GM12878 (cell line): ENCODE measurements around the gene RFPL2. TPM values are rescaled to one million over a fixed set of nuclear protein-coding genes. Genes with fewer than 3 reads are reported as not detected.

ENCODE experiments used
- ATAC-seq: fragments of 200-7000 bp; cut with Tn5 transposase; 3 replicates; pipeline ENCODE4 v1.9.1; 2020; ENCODE audit warnings: mild to moderate bottlenecking, moderate library complexity
- BruUV-seq: library from RNA; stranded (reverse); fragments of 400-500 nt; replicated peaks from 2 replicates; lab custom pipeline; 2021; lab: Mats Ljungman, UMichigan
- CTCF ChIA-PET: fragments of 300-600 bp; sonication (Branson Sonifier 250); formaldehyde crosslinking; extraction: SDS; loops from one replicate; lab custom pipeline; 2021; ENCODE audit warnings: inconsistent platforms; lab: Yijun Ruan, JAX
- POLR2A ChIA-PET: fragments of 350-600 bp; formaldehyde crosslinking; extraction: SDS; loops from one replicate; lab custom pipeline; 2021; ENCODE audit warnings: inconsistent platforms; lab: Charles Lee
- RAD21 ChIA-PET: fragments of 300-600 bp; sonication (Branson Sonifier 250); formaldehyde crosslinking; loops from one replicate; lab custom pipeline; 2023; ENCODE audit warnings: antibody characterized with exemption; ENCODE audit not compliant: unreplicated experiment; lab: Charles Lee
- SMC1A ChIA-PET: fragments of 300-600 bp; sonication (Branson Sonifier 250); formaldehyde crosslinking; loops from one replicate; lab custom pipeline; 2023; ENCODE audit not compliant: unreplicated experiment, uncharacterized antibody; lab: Charles Lee
- DNase-seq: peaks from one replicate; pipeline ENCODE4 v3.0.0-alpha.2; 2011; ENCODE audit warnings: low read depth, low spot score
- FAIRE-seq: peaks from 3 replicates; lab custom pipeline; 2011; peaks lifted over from hg19 to GRCh38; lab: Jason Lieb, UNC
- H2AFZ ChIP-seq: 2 replicates; pipeline ENCODE4 v1.6.0; 2011; ENCODE audit warnings: low read depth, low read length, control low read depth; ENCODE audit not compliant: control insufficient read depth
- H3K27ac ChIP-seq: 2 replicates; pipeline ENCODE4 v1.5.1; 2011; ENCODE audit warnings: control low read depth; ENCODE audit not compliant: control insufficient read depth, insufficient read depth
- H3K27me3 ChIP-seq, 2 experiments: replicated peaks in 1 of 2; 2 replicates each; pipeline versions ENCODE4 v1.6.0 to v1.6.1; 2011; ENCODE audit warnings: low read length in 1 of 2; ENCODE audit not compliant: control insufficient read depth in 2 of 2, insufficient read depth in 2 of 2
- H3K36me3 ChIP-seq, 2 experiments: 2 replicates each; pipeline ENCODE4 v1.5.1; 2011; ENCODE audit warnings: low read length in 1 of 2; ENCODE audit not compliant: control insufficient read depth in 2 of 2, insufficient read depth in 2 of 2
- H3K4me1 ChIP-seq: 2 replicates; pipeline ENCODE4 v1.6.1; 2011; ENCODE audit warnings: mild to moderate bottlenecking, low read length, moderate library complexity, mixed read lengths; ENCODE audit not compliant: control insufficient read depth, insufficient read depth
- H3K4me2 ChIP-seq: 2 replicates; pipeline ENCODE4 v1.6.0; 2011; ENCODE audit warnings: control low read depth; ENCODE audit not compliant: control insufficient read depth, insufficient read depth
- H3K4me3 ChIP-seq: fragments of 200-600 bp; sonication (generic); 2 replicates; pipeline ENCODE4 v1.5.1; 2016
- H3K79me2 ChIP-seq: 2 replicates; pipeline ENCODE4 v1.6.0; 2011; ENCODE audit warnings: low read length; ENCODE audit not compliant: control insufficient read depth, insufficient read depth
- H3K9ac ChIP-seq: 2 replicates; pipeline ENCODE4 v1.8.0; 2011; ENCODE audit warnings: low read length, control low read depth, mixed read lengths; ENCODE audit not compliant: control insufficient read depth, insufficient read depth
- H3K9me3 ChIP-seq: replicated peaks from 3 replicates; pipeline ENCODE4 v1.5.1; 2011; ENCODE audit warnings: mild to moderate bottlenecking, low read length; ENCODE audit not compliant: control insufficient read depth, insufficient read depth
- H4K20me1 ChIP-seq: 2 replicates; pipeline ENCODE4 v1.6.0; 2011; ENCODE audit not compliant: control insufficient read depth, insufficient read depth
- ETV6 ChIP-seq, 2 experiments: fragments of 450-650 bp in 1 of 2; IDR thresholded peaks in 1 of 2; conservative IDR thresholded peaks in 1 of 2; 2 replicates each; pipeline ENCODE4 v1.6.1; 2014; ENCODE audit warnings: antibody characterized with exemption in 1 of 2, borderline replicate concordance in 1 of 2, low read depth in 1 of 2, mild to moderate bottlenecking in 1 of 2, moderate library complexity in 1 of 2
- IRF5 ChIP-seq: fragments of 450-650 bp; IDR thresholded peaks from 2 replicates; pipeline ENCODE4 v1.6.1; 2017; ENCODE audit warnings: borderline replicate concordance
- RBBP5 ChIP-seq: fragments of 200-600 bp; sonication (generic); conservative IDR thresholded peaks from 2 replicates; pipeline ENCODE4 v1.6.1; 2016
- RCOR1 ChIP-seq: conservative IDR thresholded peaks from 2 replicates; pipeline ENCODE4 v1.6.1; 2012; ENCODE audit warnings: low read depth, low read length, improper control_type of control experiment
- SMC3 ChIP-seq: IDR thresholded peaks from 2 replicates; pipeline ENCODE4 v1.6.1; 2011; ENCODE audit warnings: low read length, improper control_type of control experiment, borderline replicate concordance
- STAT1 ChIP-seq: fragments of 450-650 bp; conservative IDR thresholded peaks from 2 replicates; pipeline ENCODE4 v1.6.1; 2014; ENCODE audit warnings: antibody characterized with exemption, mild to moderate bottlenecking
- WGBS: methylation state at CpG from one replicate; pipeline ENCODE4 v1.1.6; 2016; ENCODE audit warnings: low lambda C conversion rate; ENCODE audit not compliant: insufficient replicate concordance, insufficient coverage; ENCODE audit errors: missing lambda C conversion rate; 5-methylcytosine and 5-hydroxymethylcytosine counted together
- in situ Hi-C: fragments of 300-500 bp; cut with MboI; formaldehyde crosslinking; loops from 9 replicates; pipeline ENCODE4 v1.14.3; 2018; ENCODE audit warnings: mixed read lengths
- intact Hi-C: fragments of 100-400 bp; cut with micrococcal nuclease; formaldehyde crosslinking; loops from one replicate; pipeline ENCODE4 v1.14.2; 2022; ENCODE audit not compliant: unreplicated experiment
- polyA plus RNA-seq, 11 experiments: library from polyadenylated mRNA; depleted of rRNA in 4 of 11; unstranded in 6 of 11; stranded (reverse) in 5 of 11; fragments of >200 nt; fragmentation: Nextera tagmentation in 4 of 11; fragmentation: Illumina TruSeq in 1 of 11; extraction: Ambion mirVana in 4 of 11; extraction: Trizol in 1 of 11; gene quantifications; 1 replicate in 1 of 11; 2 replicates in 10 of 11; pipeline versions ENCODE4 v1.2.1 to v1.2.3, GENCODE V29; 2011 to 2016; ENCODE audit warnings: inconsistent platforms in 2 of 11, missing spikeins in 2 of 11, low read depth in 1 of 11
- total RNA-seq, 4 experiments: library from RNA; depleted of rRNA in 3 of 4; stranded (reverse); fragments of >200 nt in 3 of 4; fragmentation: Illumina TruSeq in 1 of 4; extraction: Trizol in 1 of 4; gene quantifications; 2 replicates each; pipeline versions ENCODE4 v1.2.1 to v1.2.3, GENCODE V29; 2013 to 2021
- TF ChIP-seq, protein P1 (sequence below): fragments of 150-350 bp; IDR thresholded peaks from 2 replicates; pipeline ENCODE4 v1.6.1; 2016; ENCODE audit warnings: low read depth, low read length
- TF ChIP-seq, protein P2 (sequence below): fragments of 450-650 bp; conservative IDR thresholded peaks from 2 replicates; pipeline ENCODE4 v1.6.1; 2017; ENCODE audit warnings: mild to moderate bottlenecking, moderate library complexity

RFPL2 gene
- total and polyA plus RNA-seq, 10 of the 15 experiments (the other 5 are each of a cell fraction or from before 2014, with no cell fraction given), result not detected

- DNase-seq, result no peak
- H3K4me2 ChIP-seq, result no peak overlapping the region
- ATAC-seq, result no peak
- H3K9me3 ChIP-seq, result no peaks in the 10 kb centered on the region
- SMC1A ChIA-PET, result interaction anchor here (1.0 kb wide), 1 partner anchor 23 kb away, joined by 3 read pairs; no protein-coding TSS in a partner anchor
- H3K27me3 ChIP-seq, result peaks cover 0 to 4% of the 10 kb centered on the region in 2 experiments; a peak in 2 of 4 replicates
- 58% methylated on average over 6 of the region's 7 CpGs for WGBS
- POLR2A ChIA-PET, result no interaction called here
- in situ Hi-C loops (no loop called here), intact Hi-C loops (loop anchor here (5.0 to 10.0 kb wide), 2 partner anchors 95 to 272 kb away; partner anchors contain the start of gene FBXO7)
- H3K9ac ChIP-seq, result no peak overlapping the region
- no peak overlapping the region for H3K27ac ChIP-seq
- no peaks in the 10 kb centered on the region for H4K20me1 ChIP-seq
- TF ChIP-seq IRF5 (no peak), RCOR1 (no peak), ETV6 (conservative IDR thresholded peaks at IDR 0.05 in 1 of 2, IDR thresholded peaks at IDR 0.05 in 1 of 2; ENCODE audit: borderline replicate concordance in 1 of 2, low read depth in 1 of 2) (no peak), RBBP5 (no peak), SMC3 (no peak), STAT1 (no peak)
- TF ChIP-seq, protein P1, sequence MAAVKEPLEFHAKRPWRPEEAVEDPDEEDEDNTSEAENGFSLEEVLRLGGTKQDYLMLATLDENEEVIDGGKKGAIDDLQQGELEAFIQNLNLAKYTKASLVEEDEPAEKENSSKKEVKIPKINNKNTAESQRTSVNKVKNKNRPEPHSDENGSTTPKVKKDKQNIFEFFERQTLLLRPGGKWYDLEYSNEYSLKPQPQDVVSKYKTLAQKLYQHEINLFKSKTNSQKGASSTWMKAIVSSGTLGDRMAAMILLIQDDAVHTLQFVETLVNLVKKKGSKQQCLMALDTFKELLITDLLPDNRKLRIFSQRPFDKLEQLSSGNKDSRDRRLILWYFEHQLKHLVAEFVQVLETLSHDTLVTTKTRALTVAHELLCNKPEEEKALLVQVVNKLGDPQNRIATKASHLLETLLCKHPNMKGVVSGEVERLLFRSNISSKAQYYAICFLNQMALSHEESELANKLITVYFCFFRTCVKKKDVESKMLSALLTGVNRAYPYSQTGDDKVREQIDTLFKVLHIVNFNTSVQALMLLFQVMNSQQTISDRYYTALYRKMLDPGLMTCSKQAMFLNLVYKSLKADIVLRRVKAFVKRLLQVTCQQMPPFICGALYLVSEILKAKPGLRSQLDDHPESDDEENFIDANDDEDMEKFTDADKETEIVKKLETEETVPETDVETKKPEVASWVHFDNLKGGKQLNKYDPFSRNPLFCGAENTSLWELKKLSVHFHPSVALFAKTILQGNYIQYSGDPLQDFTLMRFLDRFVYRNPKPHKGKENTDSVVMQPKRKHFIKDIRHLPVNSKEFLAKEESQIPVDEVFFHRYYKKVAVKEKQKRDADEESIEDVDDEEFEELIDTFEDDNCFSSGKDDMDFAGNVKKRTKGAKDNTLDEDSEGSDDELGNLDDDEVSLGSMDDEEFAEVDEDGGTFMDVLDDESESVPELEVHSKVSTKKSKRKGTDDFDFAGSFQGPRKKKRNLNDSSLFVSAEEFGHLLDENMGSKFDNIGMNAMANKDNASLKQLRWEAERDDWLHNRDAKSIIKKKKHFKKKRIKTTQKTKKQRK, result no peak
- TF ChIP-seq, protein P2, sequence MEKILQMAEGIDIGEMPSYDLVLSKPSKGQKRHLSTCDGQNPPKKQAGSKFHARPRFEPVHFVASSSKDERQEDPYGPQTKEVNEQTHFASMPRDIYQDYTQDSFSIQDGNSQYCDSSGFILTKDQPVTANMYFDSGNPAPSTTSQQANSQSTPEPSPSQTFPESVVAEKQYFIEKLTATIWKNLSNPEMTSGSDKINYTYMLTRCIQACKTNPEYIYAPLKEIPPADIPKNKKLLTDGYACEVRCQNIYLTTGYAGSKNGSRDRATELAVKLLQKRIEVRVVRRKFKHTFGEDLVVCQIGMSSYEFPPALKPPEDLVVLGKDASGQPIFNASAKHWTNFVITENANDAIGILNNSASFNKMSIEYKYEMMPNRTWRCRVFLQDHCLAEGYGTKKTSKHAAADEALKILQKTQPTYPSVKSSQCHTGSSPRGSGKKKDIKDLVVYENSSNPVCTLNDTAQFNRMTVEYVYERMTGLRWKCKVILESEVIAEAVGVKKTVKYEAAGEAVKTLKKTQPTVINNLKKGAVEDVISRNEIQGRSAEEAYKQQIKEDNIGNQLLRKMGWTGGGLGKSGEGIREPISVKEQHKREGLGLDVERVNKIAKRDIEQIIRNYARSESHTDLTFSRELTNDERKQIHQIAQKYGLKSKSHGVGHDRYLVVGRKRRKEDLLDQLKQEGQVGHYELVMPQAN, result no peak
- H3K79me2 ChIP-seq, result no peaks in the 10 kb centered on the region
- H2AFZ ChIP-seq, result no peak overlapping the region
- RAD21 ChIA-PET, result no interaction called here
- H3K36me3 ChIP-seq, result no peaks in the 10 kb centered on the region
- H3K4me1 ChIP-seq, result no peaks in the 10 kb centered on the region
- no TSS peak for BruUV-seq
- no peak overlapping the region for H3K4me3 ChIP-seq
- no peak for FAIRE-seq
- CTCF ChIA-PET, result interaction anchor here (1.2 to 1.7 kb wide), 2 partner anchors 272 to 274 kb away, joined by 4 to 6 read pairs; no protein-coding TSS in a partner anchor
These were observed 4.9 kb downstream of the RFPL2 start for GRCh38 chr22:32199961-32200360.
